ENCODE results near the gene GTF3C2.
"Not testable (repeated sequence)": the region's sequence is repeated elsewhere in the genome, so short reads cannot be mapped to it uniquely, and the experiment has no call there.

The GTF3C2 gene

DNA sequence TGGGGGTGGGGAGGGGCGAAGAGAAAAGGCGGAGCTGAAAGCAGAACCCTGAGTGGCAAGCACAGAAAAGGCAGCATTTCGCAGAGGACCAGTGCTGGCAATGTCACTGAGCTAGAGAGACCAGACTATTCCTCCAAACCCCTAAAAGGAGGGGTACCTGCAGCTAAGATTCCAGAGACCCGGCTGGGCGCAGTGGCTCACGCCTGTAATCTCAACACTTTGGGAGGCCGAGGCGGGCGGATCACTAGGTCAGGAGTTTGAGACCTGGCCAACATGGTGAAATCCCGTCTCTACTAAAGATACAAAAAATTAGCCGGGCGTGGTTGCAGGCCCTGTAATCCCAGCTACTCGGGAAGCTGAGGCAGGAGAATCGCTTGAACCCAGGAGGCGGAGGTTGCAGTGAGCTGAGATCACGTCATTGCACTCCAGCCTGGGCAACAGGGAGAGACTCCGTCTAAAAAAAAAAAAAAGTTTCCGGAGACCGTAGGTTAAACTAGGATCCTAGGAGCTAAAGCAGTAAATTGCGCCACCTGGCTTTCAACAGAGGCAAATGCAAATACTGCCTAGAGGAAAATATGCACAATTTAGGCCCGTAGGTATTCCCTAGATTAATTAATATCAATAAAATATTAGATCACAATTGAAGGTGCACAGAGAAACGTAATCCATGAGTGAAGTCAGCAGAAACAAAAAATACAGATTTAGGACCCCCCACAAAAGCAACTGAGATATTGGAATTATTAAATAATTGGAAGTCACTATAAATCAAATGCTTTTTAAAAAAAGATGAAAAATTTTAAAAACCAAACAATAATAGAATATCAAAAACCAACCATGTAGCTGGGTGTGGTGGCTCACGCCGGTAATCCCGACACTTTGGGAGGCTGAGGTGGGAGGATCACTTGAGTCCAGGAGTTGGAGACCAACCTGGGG, 53.2 kb downstream of the GTF3C2 start:
- H3K9ac ChIP-seq (ENCODE audit: low read depth, low read length) = no peak overlapping the region; the same call in 1 of the 2 replicates
- H3K36me3 ChIP-seq (ENCODE audit: insufficient read depth, low read length) = no peaks in the 10 kb centered on the region
- H3K4me1 ChIP-seq (ENCODE audit: insufficient read depth, low read length) = no peaks in the 10 kb centered on the region; the same call in 1 of the 2 replicates
- no peaks in the 10 kb centered on the region for H3K9me3 ChIP-seq (ENCODE audit: control insufficient read depth, insufficient read depth, low read length)

DNA sequence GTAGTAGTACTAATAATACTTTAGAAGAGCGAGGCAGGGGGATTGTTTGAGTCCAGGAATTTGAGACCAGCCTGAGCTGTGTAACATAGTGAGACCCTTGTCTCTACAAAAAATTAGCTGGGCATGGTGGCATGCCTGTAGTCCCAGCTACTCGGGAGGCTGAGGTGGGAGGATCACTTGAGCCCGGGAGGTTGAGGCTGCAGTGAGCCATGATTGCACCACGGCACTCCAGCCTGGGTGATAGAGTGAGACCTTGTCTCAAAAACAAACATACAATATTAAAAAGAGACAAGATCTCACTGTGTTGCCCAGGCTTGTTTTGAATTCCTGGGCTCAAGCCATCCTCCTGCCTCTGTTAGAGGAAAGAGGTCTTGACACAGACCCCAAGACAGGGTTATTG, 56.0 kb downstream of the GTF3C2 start:
- H3K36me3 ChIP-seq (ENCODE audit: insufficient read depth, low read length); H3K4me1 ChIP-seq (ENCODE audit: insufficient read depth, low read length); H3K9ac ChIP-seq (ENCODE audit: low read depth, low read length); H3K9me3 ChIP-seq (ENCODE audit: control insufficient read depth, insufficient read depth, low read length): not testable (repeated sequence)

- no peaks in the 10 kb centered on the region for H3K4me1 ChIP-seq (ENCODE audit: insufficient read depth, low read length)
- H3K36me3 ChIP-seq (ENCODE audit: insufficient read depth, low read length) = no peaks in the 10 kb centered on the region
- no peak overlapping the region for H3K9ac ChIP-seq (ENCODE audit: low read depth, low read length)
- H3K9me3 ChIP-seq (ENCODE audit: control insufficient read depth, insufficient read depth, low read length) = no peaks in the 10 kb centered on the region
Observed at GRCh38 chr2:27298391-27299080, 58.0 kb downstream of the GTF3C2 start.

- Histone ChIP-seq H3K9ac (ENCODE audit: low read depth, low read length) (no peak overlapping the region), H3K36me3 (ENCODE audit: insufficient read depth, low read length) (no peaks in the 10 kb centered on the region), H3K4me1 (ENCODE audit: insufficient read depth, low read length) (no peaks in the 10 kb centered on the region), H3K9me3 (ENCODE audit: control insufficient read depth, insufficient read depth, low read length) (no peaks in the 10 kb centered on the region)
Observed at GRCh38 chr2:27297195-27297594, 59.4 kb downstream of the GTF3C2 start.

GRCh38 chr2:27296481-27296880, 60.1 kb downstream of the GTF3C2 start:
- Histone ChIP-seq H3K4me1 (ENCODE audit: insufficient read depth, low read length) (no peaks in the 10 kb centered on the region), H3K36me3 (ENCODE audit: insufficient read depth, low read length) (no peaks in the 10 kb centered on the region), H3K9ac (ENCODE audit: low read depth, low read length) (no peak overlapping the region), H3K9me3 (ENCODE audit: control insufficient read depth, insufficient read depth, low read length) (no peaks in the 10 kb centered on the region)

DNA sequence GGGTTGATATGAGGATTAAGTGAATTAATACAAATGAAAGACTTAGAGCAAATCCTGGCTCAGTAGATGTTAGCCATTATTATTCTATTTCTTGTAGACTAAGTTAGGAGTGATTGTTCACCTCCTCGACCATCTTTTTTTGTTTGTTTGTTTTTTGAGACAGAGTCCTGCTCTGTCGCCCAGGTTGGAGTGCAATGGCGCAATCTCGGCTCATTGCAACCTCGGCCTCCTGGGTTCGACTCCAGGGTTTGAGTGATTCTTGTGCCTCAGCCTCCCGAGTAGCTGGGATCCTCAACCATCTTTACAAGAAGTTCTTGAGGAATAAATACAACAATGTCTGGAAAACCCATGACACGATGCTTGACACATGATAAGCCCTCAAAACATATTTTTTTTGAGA, 61.6 kb downstream of the GTF3C2 start:
- H3K4me1 ChIP-seq (ENCODE audit: insufficient read depth, low read length) = no peaks in the 10 kb centered on the region

DNA sequence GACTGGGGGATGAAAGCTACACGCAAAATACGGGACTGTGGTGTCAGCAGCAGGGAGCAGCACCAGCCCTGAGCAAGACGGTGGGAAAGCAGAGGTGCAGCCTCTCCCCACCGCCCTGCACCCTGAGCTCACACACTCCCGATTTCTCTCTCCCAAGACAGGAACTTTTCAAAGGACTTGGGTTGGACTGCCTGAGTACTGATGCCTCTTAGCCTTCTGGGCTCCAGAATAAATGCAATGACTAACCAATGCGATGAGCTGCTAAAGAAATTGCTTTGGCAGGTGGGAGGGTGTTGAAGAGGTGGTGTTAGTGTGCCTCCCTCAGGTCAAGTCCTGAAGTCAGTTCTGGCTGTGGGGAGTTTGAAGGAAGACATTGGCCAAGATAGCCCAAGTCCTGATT, 64.7 kb downstream of the GTF3C2 start:
- H3K36me3 ChIP-seq (ENCODE audit: insufficient read depth, low read length) = no peaks in the 10 kb centered on the region
- no peaks in the 10 kb centered on the region for H3K9me3 ChIP-seq (ENCODE audit: control insufficient read depth, insufficient read depth, low read length)
- no peak overlapping the region for H3K9ac ChIP-seq (ENCODE audit: low read depth, low read length)
- H3K4me1 ChIP-seq (ENCODE audit: insufficient read depth, low read length) = no peaks in the 10 kb centered on the region

More for the DNA sequence above, 61.6 kb downstream of the GTF3C2 start:
- Histone ChIP-seq H3K9me3 (ENCODE audit: control insufficient read depth, insufficient read depth, low read length) (no peaks in the 10 kb centered on the region), H3K9ac (ENCODE audit: low read depth, low read length) (no peak overlapping the region), H3K36me3 (ENCODE audit: insufficient read depth, low read length) (no peaks in the 10 kb centered on the region)

DNA sequence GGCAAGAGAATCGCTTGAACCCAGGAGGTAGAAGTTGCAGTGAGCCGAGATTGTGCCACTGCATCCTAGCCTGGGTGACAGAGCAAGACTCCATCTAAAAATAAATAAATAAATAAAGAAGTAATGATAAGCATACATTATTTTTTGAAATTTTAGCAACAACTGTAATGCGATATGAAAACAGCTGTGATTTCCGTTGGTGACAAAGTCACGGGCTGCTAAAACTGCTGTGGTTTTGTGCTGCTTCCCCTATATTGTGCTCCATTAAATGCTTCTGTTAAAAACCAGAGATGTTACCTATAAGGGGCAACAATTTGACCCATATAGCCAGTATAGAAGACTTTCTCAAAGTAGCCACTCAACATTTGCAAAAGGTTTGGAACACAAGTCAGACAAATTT, 66.0 kb downstream of the GTF3C2 start:
- Histone ChIP-seq H3K9me3 (ENCODE audit: control insufficient read depth, insufficient read depth, low read length) (no peaks in the 10 kb centered on the region), H3K36me3 (ENCODE audit: insufficient read depth, low read length) (no peaks in the 10 kb centered on the region), H3K4me1 (ENCODE audit: insufficient read depth, low read length) (no peaks in the 10 kb centered on the region), H3K9ac (ENCODE audit: low read depth, low read length) (no peak overlapping the region)

- Histone ChIP-seq H3K4me1 (ENCODE audit: insufficient read depth, low read length) (no peaks in the 10 kb centered on the region), H3K9me3 (ENCODE audit: control insufficient read depth, insufficient read depth, low read length) (no peaks in the 10 kb centered on the region), H3K9ac (ENCODE audit: low read depth, low read length) (no peak overlapping the region), H3K36me3 (ENCODE audit: insufficient read depth, low read length) (no peaks in the 10 kb centered on the region)
Observed at GRCh38 chr2:27288610-27289009, 68.0 kb downstream of the GTF3C2 start.

GRCh38 chr2:27285481-27285880, 71.1 kb downstream of the GTF3C2 start:
- no peak overlapping the region for H3K9ac ChIP-seq (ENCODE audit: low read depth, low read length)
- no peaks in the 10 kb centered on the region for H3K9me3 ChIP-seq (ENCODE audit: control insufficient read depth, insufficient read depth, low read length)
- H3K4me1 ChIP-seq (ENCODE audit: insufficient read depth, low read length) = peaks cover 19% of the 10 kb centered on the region
- H3K36me3 ChIP-seq (ENCODE audit: insufficient read depth, low read length) = no peaks in the 10 kb centered on the region

GRCh38 chr2:27284996-27285395, 71.6 kb downstream of the GTF3C2 start:
- Histone ChIP-seq H3K36me3 (ENCODE audit: insufficient read depth, low read length) (no peaks in the 10 kb centered on the region), H3K9ac (ENCODE audit: low read depth, low read length) (no peak overlapping the region), H3K4me1 (ENCODE audit: insufficient read depth, low read length) (peaks cover 19% of the 10 kb centered on the region)

GRCh38 chr2:27282892-27283291, 73.7 kb downstream of the GTF3C2 start:
- Histone ChIP-seq H3K36me3 (ENCODE audit: insufficient read depth, low read length) (no peaks in the 10 kb centered on the region), H3K9ac (ENCODE audit: low read depth, low read length) (no peak overlapping the region), H3K4me1 (ENCODE audit: insufficient read depth, low read length) (peaks cover 19% of the 10 kb centered on the region), H3K9me3 (ENCODE audit: control insufficient read depth, insufficient read depth, low read length) (no peaks in the 10 kb centered on the region)

More at GRCh38 chr2:27284996-27285395, 71.6 kb downstream of the GTF3C2 start:
- H3K9me3 ChIP-seq (ENCODE audit: control insufficient read depth, insufficient read depth, low read length) = no peaks in the 10 kb centered on the region

- Histone ChIP-seq H3K4me1 (ENCODE audit: insufficient read depth, low read length) (peaks cover 19% of the 10 kb centered on the region), H3K9me3 (ENCODE audit: control insufficient read depth, insufficient read depth, low read length) (no peaks in the 10 kb centered on the region), H3K9ac (ENCODE audit: low read depth, low read length) (no peak within 1 kb of the TSS), H3K36me3 (ENCODE audit: insufficient read depth, low read length) (no peaks in the 10 kb centered on the region)
Observed at GRCh38 chr2:27281855-27282559, 74.6 kb downstream of the GTF3C2 start, which contains the start of gene TRIM54. Gene TRIM54 (plus strand): TSS chr2:27282429. CDS start chr2:27282732, 303 bp downstream.

GRCh38 chr2:27281442-27281841, 75.1 kb downstream of the GTF3C2 start:
- H3K4me1 ChIP-seq (ENCODE audit: insufficient read depth, low read length) = peaks cover 19% of the 10 kb centered on the region
- no peak overlapping the region for H3K9ac ChIP-seq (ENCODE audit: low read depth, low read length)
- H3K9me3 ChIP-seq (ENCODE audit: control insufficient read depth, insufficient read depth, low read length) = no peaks in the 10 kb centered on the region

More at GRCh38 chr2:27281442-27281841, 75.1 kb downstream of the GTF3C2 start:
- no peaks in the 10 kb centered on the region for H3K36me3 ChIP-seq (ENCODE audit: insufficient read depth, low read length)

Measured in ES-I3 (cell line).